ENCODE measurements around the gene GRIA1.

DNA sequence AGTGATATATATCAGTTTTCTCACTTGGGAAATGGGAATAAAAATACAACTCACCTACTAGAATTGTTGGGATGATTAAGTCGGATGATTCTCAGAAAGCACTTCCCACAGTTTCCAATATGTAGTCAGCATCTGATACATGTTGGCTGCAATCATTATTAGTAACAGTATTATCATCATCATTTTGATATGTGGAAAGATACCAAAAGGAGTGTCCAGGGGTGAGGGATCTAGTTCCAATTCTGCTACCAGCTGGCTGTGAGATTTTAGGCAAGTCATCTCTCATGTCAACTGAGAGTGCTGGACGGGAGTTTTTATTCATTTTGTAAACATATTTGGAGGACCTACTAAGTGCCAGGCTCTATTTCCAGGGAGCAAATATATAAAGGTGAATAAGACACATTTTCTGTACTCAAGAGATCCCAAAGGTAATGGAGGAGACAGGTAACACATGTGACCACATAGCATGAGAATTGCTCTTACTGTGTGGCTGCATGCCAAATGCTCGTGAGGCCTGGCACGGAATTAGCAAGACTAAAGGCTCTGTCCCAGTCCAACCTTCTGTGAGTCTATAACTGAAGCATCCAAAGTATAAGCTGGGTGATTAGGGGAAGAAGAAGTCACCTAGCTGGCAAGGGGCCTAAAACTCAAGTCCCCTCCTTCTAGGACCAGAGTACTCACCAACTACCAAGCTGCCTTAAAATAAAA is 83.0 kb downstream of the GRIA1 start:
- TF ChIP-seq, protein P1, sequence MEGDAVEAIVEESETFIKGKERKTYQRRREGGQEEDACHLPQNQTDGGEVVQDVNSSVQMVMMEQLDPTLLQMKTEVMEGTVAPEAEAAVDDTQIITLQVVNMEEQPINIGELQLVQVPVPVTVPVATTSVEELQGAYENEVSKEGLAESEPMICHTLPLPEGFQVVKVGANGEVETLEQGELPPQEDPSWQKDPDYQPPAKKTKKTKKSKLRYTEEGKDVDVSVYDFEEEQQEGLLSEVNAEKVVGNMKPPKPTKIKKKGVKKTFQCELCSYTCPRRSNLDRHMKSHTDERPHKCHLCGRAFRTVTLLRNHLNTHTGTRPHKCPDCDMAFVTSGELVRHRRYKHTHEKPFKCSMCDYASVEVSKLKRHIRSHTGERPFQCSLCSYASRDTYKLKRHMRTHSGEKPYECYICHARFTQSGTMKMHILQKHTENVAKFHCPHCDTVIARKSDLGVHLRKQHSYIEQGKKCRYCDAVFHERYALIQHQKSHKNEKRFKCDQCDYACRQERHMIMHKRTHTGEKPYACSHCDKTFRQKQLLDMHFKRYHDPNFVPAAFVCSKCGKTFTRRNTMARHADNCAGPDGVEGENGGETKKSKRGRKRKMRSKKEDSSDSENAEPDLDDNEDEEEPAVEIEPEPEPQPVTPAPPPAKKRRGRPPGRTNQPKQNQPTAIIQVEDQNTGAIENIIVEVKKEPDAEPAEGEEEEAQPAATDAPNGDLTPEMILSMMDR (IDR thresholded peaks at IDR 0.05), result no peak
- no peak for TF ChIP-seq EZH2 (IDR thresholded peaks at IDR 0.05)

All from neural progenitor cell (in vitro differentiated cells).